ENCODE data around the gene EEIG1.

The EEIG1 gene

GRCh38 chr9:128002959-128003358 is 22.2 kb upstream of the EEIG1 start:
- CTCF ChIA-PET = interaction anchor here (1.4 kb wide), 1 partner anchor 115 kb away, joined by 3 read pairs; no protein-coding TSS in a partner anchor
- H3K36me3 ChIP-seq (ENCODE audit: control insufficient read depth in 2 of 2, insufficient read depth in 1 of 2, low read length in 2 of 2) = no peaks in the 10 kb centered on the region
- H3K4me3 ChIP-seq (ENCODE audit: low read depth, low read length) = no peak overlapping the region
- H3K4me1 ChIP-seq (ENCODE audit: control insufficient read depth, insufficient read depth, low read length) = no peaks in the 10 kb centered on the region
- TF ChIP-seq ZNF433 (tag by site-specific recombination; IDR thresholded peaks at IDR 0.05; ENCODE audit: low read depth) = no peak
- TF ChIP-seq ZFP37 (tag by site-specific recombination; IDR thresholded peaks at IDR 0.05) = no peak
- TF ChIP-seq ZNF292 (tag by site-specific recombination; IDR thresholded peaks at IDR 0.05; ENCODE audit: borderline replicate concordance, low read depth) = no peak
- no peak for TF ChIP-seq ZNF211 (tag by site-specific recombination; IDR thresholded peaks at IDR 0.05; ENCODE audit: low read depth)
- TF ChIP-seq ZNF302 (tag by site-specific recombination; IDR thresholded peaks at IDR 0.05; ENCODE audit: low read depth) = no peak
- no peak for TF ChIP-seq MYNN (tag by site-specific recombination; IDR thresholded peaks at IDR 0.05; ENCODE audit: borderline replicate concordance)
- TF ChIP-seq GLIS2 (tag by site-specific recombination; IDR thresholded peaks at IDR 0.05) = no peak
- TF ChIP-seq ZBTB10 (tag by site-specific recombination; IDR thresholded peaks at IDR 0.05) = no peak
- TF ChIP-seq OSR2 (tag by site-specific recombination; IDR thresholded peaks at IDR 0.05) = no peak
- no peak for TF ChIP-seq ZNF133 (tag by site-specific recombination; IDR thresholded peaks at IDR 0.05)
- no peak for TF ChIP-seq ZNF335 (tag by site-specific recombination; conservative IDR thresholded peaks at IDR 0.05)
- TF ChIP-seq ZNF596 (tag by site-specific recombination; IDR thresholded peaks at IDR 0.05) = no peak
- TF ChIP-seq ZNF610 (tag by site-specific recombination; IDR thresholded peaks at IDR 0.05; ENCODE audit: borderline replicate concordance) = no peak
- no peak for TF ChIP-seq SP3 (tag by site-specific recombination; IDR thresholded peaks at IDR 0.05)
- TF ChIP-seq ZNF639 (tag by site-specific recombination; IDR thresholded peaks at IDR 0.05) = no peak
- no peaks in the 10 kb centered on the region for H3K9me3 ChIP-seq (ENCODE audit: control insufficient read depth, insufficient read depth, low read depth, low read length)
- no peak overlapping the region for H3K27ac ChIP-seq (ENCODE audit: extremely low read depth, low read depth, low read length)
- POLR2A ChIA-PET = no interaction called here

- no peaks in the 10 kb centered on the region for H3K4me1 ChIP-seq (ENCODE audit: control insufficient read depth, insufficient read depth, low read length)
- ChIA-PET CTCF (interaction anchor here (0.7 to 2.0 kb wide), 5 partner anchors 15 to 116 kb away, joined by 3 to 5 read pairs (median 4); no protein-coding TSS in a partner anchor), POLR2A (no interaction called here)
- H3K27ac ChIP-seq (ENCODE audit: extremely low read depth, low read depth, low read length) = no peak overlapping the region
- no peak overlapping the region for H3K4me3 ChIP-seq (ENCODE audit: low read depth, low read length)
- no peaks in the 10 kb centered on the region for H3K36me3 ChIP-seq (ENCODE audit: control insufficient read depth in 2 of 2, insufficient read depth in 1 of 2, low read length in 2 of 2)
- no peaks in the 10 kb centered on the region for H3K9me3 ChIP-seq (ENCODE audit: control insufficient read depth, insufficient read depth, low read depth, low read length)
- TF ChIP-seq ATF2 (tag by site-specific recombination; IDR thresholded peaks at IDR 0.05; ENCODE audit: low read depth) = no peak
- no peak for TF ChIP-seq EGR2 (tag by site-specific recombination; IDR thresholded peaks at IDR 0.05; ENCODE audit: low read depth)
- no peak for TF ChIP-seq ZNF76 (tag by site-specific recombination; IDR thresholded peaks at IDR 0.05; ENCODE audit: borderline replicate concordance, low read depth)
- no peak for TF ChIP-seq ZNF121 (tag by site-specific recombination; IDR thresholded peaks at IDR 0.05)
- no peak for TF ChIP-seq ZNF645 (tag by site-specific recombination; IDR thresholded peaks at IDR 0.05)
- TF ChIP-seq ZBTB10 (tag by site-specific recombination; IDR thresholded peaks at IDR 0.05) = no peak
- no peak for TF ChIP-seq IKZF3 (tag by site-specific recombination; IDR thresholded peaks at IDR 0.05)
- TF ChIP-seq ZNF248 (tag by site-specific recombination; IDR thresholded peaks at IDR 0.05) = no peak
- no peak for TF ChIP-seq ZNF416 (tag by site-specific recombination; IDR thresholded peaks at IDR 0.05)
- no peak for TF ChIP-seq TRIM28 (IDR thresholded peaks at IDR 0.05; ENCODE audit: borderline replicate concordance, low read length)
- no peak for TF ChIP-seq ZNF624 (tag by site-specific recombination; IDR thresholded peaks at IDR 0.05)
- TF ChIP-seq ZNF362 (tag by site-specific recombination; IDR thresholded peaks at IDR 0.05) = no peak
Measured at GRCh38 chr9:128001779-128002298, 21.1 kb upstream of the EEIG1 start.

All from HEK293 (cell line).